ENCODE data around the gene FMO5.
A peak's percentile ranks its signal among the peaks of the same experiment; 100 is the strongest.
"Not testable (repeated sequence)": the region's sequence is repeated elsewhere in the genome, so short reads cannot be mapped to it uniquely, and the experiment has no call there.

The FMO5 gene, protein sequence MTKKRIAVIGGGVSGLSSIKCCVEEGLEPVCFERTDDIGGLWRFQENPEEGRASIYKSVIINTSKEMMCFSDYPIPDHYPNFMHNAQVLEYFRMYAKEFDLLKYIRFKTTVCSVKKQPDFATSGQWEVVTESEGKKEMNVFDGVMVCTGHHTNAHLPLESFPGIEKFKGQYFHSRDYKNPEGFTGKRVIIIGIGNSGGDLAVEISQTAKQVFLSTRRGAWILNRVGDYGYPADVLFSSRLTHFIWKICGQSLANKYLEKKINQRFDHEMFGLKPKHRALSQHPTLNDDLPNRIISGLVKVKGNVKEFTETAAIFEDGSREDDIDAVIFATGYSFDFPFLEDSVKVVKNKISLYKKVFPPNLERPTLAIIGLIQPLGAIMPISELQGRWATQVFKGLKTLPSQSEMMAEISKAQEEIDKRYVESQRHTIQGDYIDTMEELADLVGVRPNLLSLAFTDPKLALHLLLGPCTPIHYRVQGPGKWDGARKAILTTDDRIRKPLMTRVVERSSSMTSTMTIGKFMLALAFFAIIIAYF

DNA sequence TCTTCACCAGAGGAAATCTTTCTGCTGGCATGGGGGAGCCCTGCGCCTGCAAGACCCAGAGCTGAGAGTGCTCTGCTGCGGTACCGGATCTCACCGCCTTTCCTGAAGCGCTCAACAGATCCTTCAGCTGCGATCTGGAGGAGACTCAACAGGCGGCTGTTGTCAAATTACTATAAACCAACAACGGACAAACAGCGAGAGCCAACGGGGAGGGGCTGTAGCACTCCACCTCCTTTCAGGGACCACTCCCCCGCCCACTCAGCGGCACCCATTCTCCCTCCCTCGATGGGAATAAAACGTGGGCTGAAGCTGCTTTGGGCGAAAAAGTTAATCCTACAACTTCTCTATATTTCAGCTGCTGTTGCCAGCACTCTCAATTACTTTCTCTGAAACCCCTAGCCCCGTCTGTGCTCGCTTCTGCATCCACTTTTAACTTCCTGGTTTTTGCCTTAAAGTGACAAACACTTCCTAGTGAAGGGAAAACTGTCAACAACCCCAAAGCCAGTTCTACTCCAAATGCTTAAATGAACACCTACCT is at the start of gene FMO5:
Gene FMO5, minus strand, starts transcription at position 147 of the 538 bp plus-strand sequence. CDS start 310 bp downstream, outside the sequence.
- no peak for DNase-seq

DNA sequence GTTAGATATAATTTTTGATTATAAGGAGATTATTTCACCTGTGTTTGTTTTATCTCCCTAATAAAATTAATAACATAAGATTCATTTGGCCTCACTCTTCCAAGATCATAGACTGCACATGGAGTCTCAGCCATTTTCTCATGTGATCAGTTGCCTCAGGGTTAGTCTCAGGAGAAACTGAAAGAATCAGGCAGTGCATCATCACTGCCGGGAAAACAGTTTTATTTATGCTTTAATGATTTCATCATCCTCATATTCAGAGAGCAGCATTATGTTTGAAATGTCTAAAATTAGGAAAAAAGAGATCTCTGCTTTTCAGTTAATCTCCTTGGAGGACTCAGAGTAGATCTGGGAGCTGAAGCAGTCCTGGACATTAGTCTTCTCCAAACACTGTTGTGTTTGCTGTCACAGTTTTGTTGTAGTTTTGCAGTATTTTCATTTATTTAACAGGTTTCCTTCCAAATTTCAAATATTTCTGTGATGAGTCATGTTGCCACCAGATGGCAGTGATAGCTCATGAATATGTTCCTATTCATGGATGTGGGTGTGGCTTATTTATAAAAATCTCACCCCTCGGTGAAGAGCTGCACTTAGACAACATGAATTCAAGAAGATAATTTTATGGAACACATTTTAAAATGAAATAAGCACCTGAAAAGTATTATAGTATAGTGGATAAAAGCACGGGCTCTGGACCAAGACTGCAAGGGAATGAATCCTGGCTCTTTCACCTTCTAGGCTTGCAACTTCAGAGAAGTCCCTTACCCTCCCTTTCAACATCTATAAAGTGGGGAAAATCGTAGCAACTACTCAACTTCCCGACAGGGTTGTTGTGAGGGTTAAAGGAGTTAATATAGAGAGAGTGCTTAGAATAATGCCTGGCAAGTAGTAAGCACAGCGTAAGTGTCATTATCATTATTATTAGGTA is 48.5 kb upstream of the FMO5 start:
- DNase-seq, result peak; percentile 31

DNA sequence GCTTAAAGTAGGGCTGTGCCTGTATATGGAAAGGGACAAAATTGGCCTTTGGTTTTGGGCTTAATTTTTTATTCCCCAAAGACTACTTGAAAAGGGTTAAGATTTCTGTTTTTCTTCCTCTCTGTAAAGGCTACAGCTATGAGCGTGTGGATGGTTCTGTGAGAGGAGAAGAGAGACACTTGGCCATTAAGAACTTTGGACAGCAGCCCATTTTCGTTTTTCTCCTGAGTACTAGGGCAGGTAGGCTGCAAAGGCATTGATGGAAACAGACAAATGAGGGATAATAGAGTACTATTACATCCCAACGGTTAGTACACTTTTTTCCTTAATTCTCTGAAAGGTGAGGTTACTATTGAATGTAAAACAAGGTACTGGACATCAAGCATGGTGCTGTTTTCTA is 46.9 kb upstream of the FMO5 start:
- DNase-seq, result no peak

DNA sequence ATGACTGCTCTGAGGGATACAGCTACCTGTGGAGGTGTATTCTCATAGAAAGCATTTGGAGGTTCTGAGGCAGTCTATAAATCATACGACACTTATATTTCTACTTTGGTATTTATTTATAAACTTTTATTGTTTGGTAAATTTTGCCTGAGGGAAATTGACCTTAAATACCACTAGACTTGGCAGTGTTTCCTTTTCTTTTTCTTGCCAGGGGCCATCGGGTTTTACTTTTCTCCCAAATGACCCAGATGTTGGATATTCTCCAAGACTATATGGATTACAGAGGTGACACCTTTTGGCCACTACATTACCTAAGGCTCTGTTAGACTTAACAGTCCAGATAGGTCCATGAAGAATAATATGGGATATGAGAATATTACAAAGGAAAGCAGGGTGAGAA is 45.6 kb upstream of the FMO5 start:
- no peak for DNase-seq

DNA sequence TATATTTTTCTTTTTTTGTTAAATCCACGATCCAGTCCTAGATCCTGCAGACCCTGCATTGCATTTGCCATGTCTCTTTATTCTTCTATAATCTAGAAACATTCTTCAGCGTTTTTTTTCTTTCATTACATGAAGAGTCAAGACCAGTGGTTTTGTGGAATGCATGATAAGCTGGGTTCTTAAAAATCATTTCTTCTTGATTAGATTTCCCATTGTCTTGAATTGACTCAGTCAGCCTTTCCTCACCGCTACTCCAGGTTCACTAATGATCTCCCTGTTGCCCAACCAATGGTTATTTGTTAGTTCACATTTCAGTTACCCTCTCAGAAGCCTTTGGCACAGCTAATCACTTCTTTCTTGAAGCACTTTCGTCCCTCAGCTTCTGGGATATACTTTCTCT is 42.6 kb upstream of the FMO5 start:
- DNase-seq, result no peak

DNA sequence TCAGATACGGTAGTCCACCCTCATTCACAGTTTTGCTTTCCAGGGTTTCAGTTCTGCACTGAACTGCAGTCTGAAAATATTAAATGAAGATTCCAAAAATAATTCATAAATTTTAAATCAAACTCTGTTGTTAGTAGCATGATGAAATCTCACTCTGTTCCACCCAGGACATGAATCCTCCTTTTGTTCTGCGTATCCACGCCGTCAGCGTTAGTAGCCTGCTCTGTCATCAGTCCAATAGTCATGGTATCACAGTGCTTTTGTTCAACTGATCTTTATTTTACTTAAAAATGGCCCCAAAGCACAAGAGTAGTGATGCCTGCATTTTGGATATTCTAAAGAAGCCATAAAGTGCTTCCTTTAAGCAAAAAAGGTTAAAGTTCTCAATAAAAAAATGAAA is 41.2 kb upstream of the FMO5 start:
- DNase-seq, result no peak

DNA sequence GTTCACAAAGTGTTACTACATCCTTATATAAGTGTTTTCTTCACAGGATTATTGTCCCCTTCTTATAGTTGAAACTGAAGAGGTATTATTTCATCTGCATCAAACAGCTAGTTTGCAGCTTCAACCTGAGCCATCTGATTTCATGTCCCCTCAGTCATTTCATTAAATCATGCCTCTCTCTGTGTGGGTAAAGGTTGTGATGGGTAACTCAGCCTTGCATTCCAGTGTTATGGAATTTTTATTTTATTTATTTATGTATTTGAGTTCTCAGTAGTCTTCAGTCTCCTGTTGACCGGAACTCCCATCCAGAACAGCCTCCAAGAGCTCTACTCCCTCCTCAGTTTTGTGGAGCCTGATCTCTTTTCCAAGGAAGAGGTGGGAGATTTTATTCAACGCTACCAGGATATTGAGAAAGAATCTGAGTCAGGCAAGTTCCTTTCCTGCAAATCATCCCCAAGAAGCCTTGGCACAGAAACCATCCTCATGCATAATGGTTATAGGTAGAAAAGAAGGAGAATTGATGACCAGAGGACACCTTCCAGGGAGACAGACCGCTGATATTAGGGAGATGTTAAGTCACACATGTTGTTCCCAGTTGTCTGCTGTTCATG is 39.1 kb upstream of the FMO5 start:
- DNase-seq, result no peak

DNA sequence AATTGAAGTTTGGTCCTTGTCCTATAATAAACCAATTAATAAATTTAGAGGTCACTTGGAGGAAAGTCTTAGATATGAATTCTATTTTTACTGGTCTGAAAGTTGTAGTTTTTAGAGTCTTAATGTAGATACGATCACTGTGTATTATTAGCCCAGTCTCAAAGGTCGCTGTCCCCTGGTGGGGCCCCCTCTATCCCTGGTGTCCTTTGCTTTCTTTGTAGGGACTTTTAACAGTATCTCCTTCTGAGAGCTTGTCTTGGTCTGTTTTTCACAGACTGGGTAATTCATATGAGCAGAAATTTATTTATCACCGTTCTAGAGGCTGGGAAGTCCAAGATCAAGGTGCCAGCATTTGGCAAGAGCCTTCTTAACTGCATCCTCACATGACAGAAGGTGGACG is 35.8 kb upstream of the FMO5 start:
- no peak for DNase-seq

DNA sequence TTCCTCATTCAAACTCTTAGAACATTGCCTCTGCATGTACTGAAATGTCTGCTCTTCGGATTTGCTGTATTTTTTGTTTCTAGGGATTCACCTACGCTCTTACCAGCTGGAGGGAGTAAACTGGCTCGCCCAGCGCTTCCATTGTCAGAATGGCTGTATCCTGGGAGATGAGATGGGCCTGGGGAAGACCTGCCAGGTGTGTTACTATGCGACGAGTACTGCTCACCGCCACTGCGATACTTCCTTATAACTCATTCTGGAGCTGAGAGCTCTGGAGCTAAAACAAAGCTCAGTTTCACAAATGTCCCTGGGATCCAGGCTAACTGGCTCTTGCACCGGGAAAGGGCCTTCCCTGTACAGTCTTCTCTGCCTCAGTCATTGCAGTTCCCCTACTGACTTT is 27.4 kb upstream of the FMO5 start:
- DNase-seq, result no peak

DNA sequence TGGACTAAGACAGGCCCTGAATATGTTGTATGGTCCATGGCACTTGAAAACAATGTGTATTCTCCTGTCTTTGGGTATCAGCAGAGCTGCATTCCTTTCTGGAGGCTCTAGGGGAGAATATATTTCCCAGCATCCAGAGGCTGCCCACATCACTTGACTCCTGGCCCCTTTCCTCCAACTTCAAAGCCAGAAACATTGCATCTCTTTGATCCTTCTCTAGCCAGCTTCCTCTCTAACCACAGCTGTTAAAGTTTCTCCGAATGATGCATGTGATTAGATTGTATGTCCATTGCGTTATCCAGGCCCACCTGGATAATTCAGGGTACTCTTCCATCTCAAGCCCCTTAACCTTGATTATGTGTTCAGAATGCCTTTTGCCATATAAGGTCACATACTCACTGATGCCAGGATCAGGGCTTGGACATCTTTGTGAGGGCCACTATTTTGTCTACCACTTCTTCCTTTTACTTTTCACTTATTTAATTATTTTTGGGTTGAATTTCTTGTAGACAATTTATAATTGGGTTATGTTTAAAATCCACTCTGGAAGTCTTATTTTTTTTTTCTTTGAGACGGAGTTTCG is 22.6 kb upstream of the FMO5 start:
- DNase-seq, result no peak

DNA sequence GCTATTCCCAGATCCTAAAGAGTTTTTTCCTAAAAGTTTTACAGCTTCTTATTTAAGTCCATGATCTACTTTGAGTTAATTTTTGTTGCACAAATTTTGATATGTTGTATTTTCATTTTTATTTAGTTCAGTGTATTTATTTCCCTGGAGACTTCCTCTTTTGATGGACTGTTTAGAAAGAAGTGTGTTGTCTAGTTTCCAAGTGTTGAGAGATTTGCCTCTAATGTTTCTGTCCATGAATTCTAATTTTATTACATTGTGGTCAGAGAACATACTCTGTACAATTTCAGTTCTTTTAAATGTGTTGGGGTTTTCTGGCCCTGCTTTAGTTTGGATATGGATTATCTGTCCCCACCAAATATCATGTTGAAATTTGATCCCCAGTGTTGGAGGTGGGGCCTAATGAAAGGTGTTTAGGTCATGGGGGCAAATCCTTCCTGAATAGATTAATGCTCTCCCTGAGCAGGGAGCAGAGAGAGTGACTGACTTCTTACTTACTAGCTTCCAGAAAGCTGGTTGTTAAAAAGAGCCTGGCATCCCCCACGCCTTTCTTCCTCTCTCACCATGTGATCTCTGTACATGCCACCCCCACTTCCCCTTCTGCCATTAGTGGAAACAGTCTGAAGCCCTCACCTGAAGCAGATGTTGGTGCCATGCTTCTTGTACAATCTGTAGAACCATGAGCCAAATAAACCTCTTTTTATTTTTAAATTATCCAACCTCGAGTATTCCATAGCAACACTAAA is 21.9 kb upstream of the FMO5 start:
- DNase-seq, result no peak

DNA sequence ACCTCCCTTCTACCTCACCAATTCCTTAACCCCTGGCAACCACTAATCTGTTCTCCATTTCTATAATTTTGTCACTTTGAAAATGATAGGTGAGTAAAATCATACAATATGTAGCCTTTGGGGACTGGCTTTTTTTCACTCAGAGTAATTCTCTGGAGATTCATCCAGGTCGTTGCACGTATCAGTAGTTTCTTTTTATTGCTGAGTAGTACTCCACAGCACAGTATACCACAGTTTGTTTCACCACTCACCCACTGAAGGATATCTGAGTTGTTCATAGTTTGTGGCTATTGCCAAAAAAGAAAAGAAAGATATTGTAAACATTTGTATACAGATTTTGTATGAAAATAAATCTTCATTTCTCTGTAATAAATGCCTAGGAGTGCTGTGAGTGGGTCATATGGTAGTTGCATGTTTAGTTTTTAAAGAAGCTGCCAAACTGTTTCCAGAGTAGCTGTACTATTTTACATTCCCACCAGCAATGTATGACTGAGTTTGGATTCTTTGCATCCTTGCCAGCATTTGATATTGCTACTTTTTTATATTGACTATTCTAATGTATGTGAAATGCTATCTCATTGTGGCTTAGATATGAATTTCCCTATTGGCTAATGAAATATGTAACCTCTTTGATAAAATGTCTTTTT is 21.0 kb upstream of the FMO5 start:
- no peak for DNase-seq

DNA sequence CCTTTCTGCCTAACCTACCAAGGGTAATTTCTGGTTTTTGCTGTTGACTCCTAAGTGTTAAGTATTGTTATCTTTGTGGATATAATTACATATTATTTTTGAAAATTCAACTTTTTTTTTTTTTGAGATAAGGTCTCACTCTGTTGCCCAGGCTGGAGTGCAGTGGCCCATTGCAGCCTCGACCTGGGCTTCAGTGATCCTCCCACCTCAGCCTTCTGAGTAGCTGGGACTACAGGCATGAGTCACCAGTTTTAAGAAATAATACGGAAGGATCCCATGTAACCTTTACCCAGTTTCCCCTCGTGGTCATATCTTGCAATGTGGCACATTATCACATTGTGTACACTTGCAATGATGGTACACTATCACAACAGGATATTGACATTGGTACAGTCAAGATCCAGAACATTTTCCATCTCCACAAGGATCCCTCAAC is 20.5 kb upstream of the FMO5 start:
- DNase-seq, result no peak

DNA sequence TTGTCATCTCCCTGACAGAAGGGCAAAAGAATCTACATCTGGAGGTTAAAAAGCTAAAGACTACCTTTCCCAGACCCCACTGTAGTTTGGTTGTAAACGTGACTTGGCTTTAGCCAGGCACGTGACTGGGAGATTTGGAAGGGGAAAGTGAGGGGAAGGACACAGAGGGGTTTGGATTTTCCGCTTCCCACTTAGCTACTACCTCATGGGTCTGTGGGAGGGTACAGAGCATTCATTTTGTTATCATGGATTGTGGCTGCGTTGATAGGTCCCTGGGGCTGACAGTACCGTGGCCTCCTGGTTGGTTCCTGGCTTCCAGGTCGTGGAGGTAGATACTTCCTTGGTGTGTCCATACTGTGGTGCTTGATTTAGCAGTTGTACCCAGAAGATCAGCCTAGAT is 20.0 kb upstream of the FMO5 start:
- no peak for DNase-seq

DNA sequence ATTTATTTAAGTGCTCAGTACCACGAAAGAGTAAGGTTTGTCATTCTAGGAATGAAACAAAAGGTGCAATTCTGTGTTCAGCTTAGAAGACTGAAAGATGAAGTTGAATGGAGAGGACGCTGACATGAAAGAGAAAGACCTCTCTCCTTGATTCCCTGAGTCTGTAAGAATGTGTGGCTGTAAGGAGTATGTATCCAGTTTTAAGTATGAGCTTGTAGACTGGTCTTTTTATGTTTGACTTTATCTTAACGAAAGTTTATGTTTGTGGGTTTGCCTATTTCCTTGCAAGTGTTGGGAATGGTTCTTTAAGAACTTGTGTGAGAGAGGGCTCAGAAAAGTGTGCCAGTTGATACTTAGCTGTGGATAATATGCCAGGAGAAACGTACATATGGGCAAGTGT is 18.7 kb upstream of the FMO5 start:
- no peak for DNase-seq

DNA sequence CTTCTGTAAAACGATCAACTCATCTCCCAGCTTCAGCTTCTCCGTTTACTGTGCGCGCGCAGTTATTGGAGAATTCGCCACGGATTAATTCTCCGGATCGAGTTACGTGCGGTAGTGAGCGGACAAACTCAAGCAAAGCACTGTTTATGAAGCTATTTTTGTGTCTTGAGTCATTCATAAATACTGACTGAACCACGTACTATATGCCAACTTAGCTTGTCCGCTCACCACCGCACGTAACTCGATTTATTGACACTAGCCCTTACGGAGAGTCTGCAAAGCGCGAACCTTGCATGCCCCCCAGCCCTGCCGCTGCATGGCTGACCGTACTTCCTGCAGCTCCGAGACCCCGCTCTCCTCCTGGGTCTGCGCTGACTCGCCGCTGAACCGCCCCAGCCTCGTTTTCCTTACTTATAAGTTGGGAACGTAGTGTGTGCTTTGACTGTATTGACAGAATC is 18.1 kb upstream of the FMO5 start:
- no peak for DNase-seq

DNA sequence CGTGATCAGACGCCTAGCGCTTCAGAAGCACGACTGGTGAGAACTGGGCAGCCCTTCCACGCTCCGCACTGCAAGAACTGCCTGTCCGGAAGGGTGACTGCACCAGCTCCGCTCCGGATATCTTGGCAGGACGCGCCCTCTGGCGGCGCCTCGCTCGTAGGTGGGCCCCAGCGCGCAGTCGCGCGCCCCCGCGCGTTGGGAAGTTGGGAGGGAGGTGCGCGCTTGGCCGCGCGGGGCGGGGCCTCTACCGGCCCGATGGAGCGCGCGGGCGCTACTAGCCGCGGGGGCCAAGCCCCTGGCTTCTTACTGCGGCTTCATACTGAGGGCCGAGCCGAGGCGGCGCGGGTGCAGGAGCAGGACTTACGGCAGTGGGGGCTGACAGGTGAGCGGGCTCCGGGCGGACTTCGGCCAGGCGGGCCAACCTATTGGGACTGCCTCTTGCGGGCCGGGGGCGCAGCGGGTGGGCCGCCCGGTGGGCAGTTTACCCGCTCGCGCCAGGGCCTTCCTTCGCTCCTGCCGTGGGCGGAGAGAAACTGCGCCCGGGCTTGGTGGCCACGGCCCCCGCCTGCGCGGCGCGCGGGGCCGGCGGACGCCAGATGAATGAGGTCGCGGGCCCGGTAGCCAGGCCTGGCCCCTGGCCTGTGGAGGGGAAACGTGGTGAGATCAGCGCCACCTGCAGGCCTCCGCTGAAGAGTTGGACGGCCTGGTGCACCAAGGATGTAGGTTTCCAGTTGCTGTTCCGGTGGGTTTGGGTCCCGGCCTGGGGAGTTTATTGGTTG is 17.5 kb upstream of the FMO5 start, which contains the start of gene CHD1L:
Gene CHD1L, plus strand, starts transcription at position 236 of the 779 bp plus-strand sequence. Its CDS starts 20 bp downstream, at position 256.
- peak; percentile 93 for DNase-seq

DNA sequence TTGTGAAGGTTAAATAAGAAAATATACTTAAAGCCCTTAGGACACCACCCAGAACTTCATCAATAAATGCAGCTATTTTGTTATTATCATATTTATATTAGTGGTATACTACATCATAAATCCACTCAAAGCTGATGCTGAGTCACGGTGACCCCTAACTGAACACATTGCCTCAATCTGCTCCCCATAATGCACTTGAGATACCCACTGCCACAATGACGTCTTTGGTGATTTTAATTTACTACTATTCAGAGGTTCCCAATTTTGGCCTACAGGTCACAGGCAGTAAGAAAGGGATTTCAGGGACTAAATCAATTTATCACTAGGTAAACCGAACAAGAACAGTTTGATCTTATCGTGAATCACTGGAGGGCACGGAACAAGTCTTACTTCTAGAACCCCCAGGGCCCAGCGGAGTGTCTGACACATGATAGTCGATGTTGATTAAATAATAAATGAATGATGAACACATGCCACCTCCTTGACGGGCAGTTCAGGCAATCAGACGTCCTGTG is 16.9 kb upstream of the FMO5 start:
- no peak for DNase-seq

DNA sequence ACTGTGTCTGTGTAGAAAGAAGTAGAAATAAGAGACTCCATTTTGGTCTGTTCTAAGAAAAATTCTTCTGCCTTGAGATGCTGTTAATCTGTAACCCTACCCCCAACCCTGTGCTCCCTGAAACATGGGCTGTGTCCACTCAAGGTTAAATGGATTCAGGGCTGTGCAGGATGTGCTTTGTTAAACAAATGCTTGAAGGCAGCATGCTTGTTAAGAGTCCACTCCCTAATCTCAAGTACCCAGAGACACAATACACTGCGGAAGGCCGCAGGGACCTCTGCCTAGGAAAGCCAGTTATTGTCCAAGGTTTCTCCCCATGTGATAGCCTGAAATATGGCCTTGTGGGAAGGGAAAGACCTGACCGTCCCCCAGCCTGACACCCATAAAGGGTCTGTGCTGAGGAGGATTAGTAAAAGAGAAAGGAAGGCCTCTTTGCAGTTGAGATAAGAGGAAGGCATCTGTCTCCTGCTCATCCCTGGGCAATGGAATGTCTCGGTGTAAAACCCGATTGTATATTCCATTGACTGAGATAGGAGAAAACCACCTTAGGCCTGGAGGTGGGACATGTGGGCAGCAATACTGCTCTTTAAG is 15.1 kb upstream of the FMO5 start:
- DNase-seq, result not testable (repeated sequence)

Measured in SHP77 treated with DMSO at 0.1 percent for 48 hours (cell line).